Adrenal gland (tissue), 12 donors: Measurements from ENCODE around the gene GMPPA. TPM values are rescaled to one million over a fixed set of nuclear protein-coding genes. Genes with fewer than 3 reads are reported as not detected.

Source experiments
- DNase-seq, 7 donors: peaks; one replicate each; pipeline ENCODE4 v3.0.0-alpha.2; 2019 to 2020
- H3K27ac ChIP-seq, 5 donors: fragments of 200-600 bp; sonication (generic) in 4 of 5; 1 replicate in 3 of 5; 2 replicates in 2 of 5; pipeline versions ENCODE4 v1.5.1 to v1.8.0; 2016 to 2020; ENCODE audit warnings: mild to moderate bottlenecking in 1 of 5
- H3K27me3 ChIP-seq: fragments of 200-600 bp; 2 replicates; pipeline ENCODE4 v1.8.0; 2021
- H3K36me3 ChIP-seq, 2 donors: fragments of 200-600 bp; replicated peaks in 1 of 2; 1 replicate in 1 of 2; 2 replicates in 1 of 2; pipeline versions ENCODE4 v1.5.1 to v1.8.0; 2018 to 2022
- H3K4me1 ChIP-seq, 2 donors: fragments of 200-600 bp; replicated peaks in 1 of 2; 1 replicate in 1 of 2; 2 replicates in 1 of 2; pipeline versions ENCODE4 v1.5.1 to v1.8.0; 2018 to 2021
- H3K4me3 ChIP-seq, 4 donors: fragments of 200-600 bp; sonication (generic) in 3 of 4; one replicate each; pipeline ENCODE4 v1.5.1; 2016 to 2018
- H3K9me3 ChIP-seq, 3 donors: fragments of 200-600 bp; sonication (generic) in 1 of 3; replicated peaks in 1 of 3; 1 replicate in 2 of 3; 2 replicates in 1 of 3; pipeline versions ENCODE4 v1.5.1 to v1.8.0; 2016 to 2021
- CTCF ChIP-seq, 6 experiments: fragments of 450-650 bp in 4 of 6; fragments of 200-600 bp in 2 of 6; sonication (generic) in 1 of 6; IDR thresholded peaks; 1 replicate in 5 of 6; 2 replicates in 1 of 6; pipeline versions ENCODE4 v1.5.1 to v1.8.0; 2016 to 2021; ENCODE audit warnings: antibody characterized with exemption in 6 of 6, mild to moderate bottlenecking in 2 of 6, moderate library complexity in 1 of 6
- POLR2A ChIP-seq, 2 donors: fragments of 450-650 bp; IDR thresholded peaks; one replicate each; pipeline ENCODE4 v1.6.1; 2017; ENCODE audit warnings: antibody characterized with exemption in 2 of 2, mild to moderate bottlenecking in 2 of 2, moderate library complexity in 1 of 2
- WGBS, 4 donors: extraction: QIAGEN DNeasy Blood & Tissue Kit in 2 of 4; methylation state at CpG; one replicate each; pipeline versions ENCODE4 v1.1.5 to v1.1.7; 2013 to 2017; 5-methylcytosine and 5-hydroxymethylcytosine counted together
- intact Hi-C, 2 donors: fragments of 100-400 bp; cut with DNase I; formaldehyde crosslinking; loops; one replicate each; pipeline versions ENCODE4 v1.14.1 to v1.15.0; 2022 to 2023
- polyA plus RNA-seq, 3 donors: library from polyadenylated mRNA; stranded (reverse); fragments of 200-250 nt in 2 of 3; fragments of 350-450 nt in 1 of 3; fragmentation: Illumina TruSeq in 1 of 3; extraction: RNeasy Lipid Tissue Mini Kit (QIAGEN cat#74804) in 1 of 3; gene quantifications; one replicate each; pipeline ENCODE4 v1.2.3, GENCODE V29; 2013 to 2014
- total RNA-seq, 9 donors: library from RNA; depleted of rRNA in 4 of 9; stranded (reverse); fragments of >200 nt in 4 of 9; fragments of 120-200 nt in 1 of 9; fragmentation: NEBNext Ultra II Directional in 1 of 9; extraction: Animal tissue kit (Norgen Biotek cat#: 25700) in 1 of 9; gene quantifications; one replicate each; pipeline versions ENCODE4 v1.1.0 to v1.2.4, GENCODE V29; 2013 to 2023
- donor health status: healthy with polysubstance abuse.
- donor health status: Bipolar disorder and iron deficiency.
- donor health status: DM: yes; HTN: yes; CAD: no.
- donor health status: DM: no; HTN: no; CAD: no.
- donor health status: DM: no; HTN: no; CAD: no.
- donor health status: DM: yes; HTN: yes; CAD: no.

Gene GMPPA
- total and polyA plus RNA-seq, 12 donors = 23.0 to 72.2 (median 35.3) TPM

- TF ChIP-seq CTCF (IDR thresholded peaks at IDR 0.05) (no peak), POLR2A (IDR thresholded peaks at IDR 0.05) (no peak)
- Histone ChIP-seq H3K4me3 (no peak overlapping the region), H3K27ac (no peak overlapping the region), H3K4me1 (peaks cover 0 to 4% of the 10 kb centered on the region in 2 donors), H3K9me3 (no peaks in the 10 kb centered on the region), H3K27me3 (peaks cover 18% of the 10 kb centered on the region), H3K36me3 (no peaks in the 10 kb centered on the region)
- WGBS, 4 donors = 78 to 84% (median 83%) methylated on average over 4 to 8 of the region's 8 CpGs
- no peak for DNase-seq
- intact Hi-C loops = no loop called here
Measured at GRCh38 chr2:219480004-219480403, 18.7 kb upstream of the GMPPA start.

DNA sequence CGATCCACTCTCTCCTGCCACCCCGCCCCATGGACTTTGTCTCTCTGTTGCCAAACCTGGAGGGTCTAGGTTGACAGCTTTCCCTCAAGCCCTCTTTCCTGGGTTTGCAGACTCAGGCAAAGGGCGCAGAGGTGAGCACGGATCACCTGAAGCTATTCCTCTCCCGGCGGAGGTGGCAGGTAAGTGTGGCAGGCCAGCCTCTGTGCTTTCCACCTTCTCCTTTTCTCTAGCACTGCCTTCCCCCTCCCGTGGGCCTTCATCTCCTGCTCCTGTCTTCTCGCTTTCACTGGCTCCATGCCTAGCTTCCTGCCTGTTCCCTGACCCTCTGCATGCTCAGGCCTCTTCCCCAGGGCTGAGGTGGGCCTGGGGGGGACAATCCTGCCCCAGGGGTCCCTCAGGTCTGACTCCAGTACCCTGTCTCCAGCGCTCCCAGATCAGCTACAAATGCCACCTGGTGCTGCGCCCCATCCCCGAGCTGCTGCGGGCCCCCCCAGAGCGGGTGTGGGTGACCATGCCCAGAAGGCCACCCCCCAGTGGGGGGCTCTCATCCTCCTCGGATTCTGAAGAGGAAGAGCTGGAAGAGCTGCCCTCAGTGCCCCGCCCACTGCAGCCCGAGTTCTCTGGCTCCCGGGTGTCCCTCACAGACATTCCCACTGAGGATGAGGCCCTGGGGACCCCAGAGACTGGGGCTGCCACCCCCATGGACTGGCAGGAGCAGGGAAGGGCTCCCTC, 15.9 kb upstream of the GMPPA start:
- no peaks in the 10 kb centered on the region for H3K36me3 ChIP-seq
- 64 to 76% (median 71%) methylated on average over 11 to 17 of the region's 17 CpGs for WGBS, 4 donors
- H3K4me1 ChIP-seq = peaks cover 0 to 4% of the 10 kb centered on the region in 2 donors
- DNase-seq = no peak
- H3K27ac ChIP-seq = no peak overlapping the region
- no peaks in the 10 kb centered on the region for H3K9me3 ChIP-seq
- TF ChIP-seq POLR2A (IDR thresholded peaks at IDR 0.05) = no peak
- TF ChIP-seq CTCF (IDR thresholded peaks at IDR 0.05) = no peak
- H3K4me3 ChIP-seq = no peak overlapping the region
- H3K27me3 ChIP-seq = peaks cover 26% of the 10 kb centered on the region
- intact Hi-C loops = no loop called here

DNA sequence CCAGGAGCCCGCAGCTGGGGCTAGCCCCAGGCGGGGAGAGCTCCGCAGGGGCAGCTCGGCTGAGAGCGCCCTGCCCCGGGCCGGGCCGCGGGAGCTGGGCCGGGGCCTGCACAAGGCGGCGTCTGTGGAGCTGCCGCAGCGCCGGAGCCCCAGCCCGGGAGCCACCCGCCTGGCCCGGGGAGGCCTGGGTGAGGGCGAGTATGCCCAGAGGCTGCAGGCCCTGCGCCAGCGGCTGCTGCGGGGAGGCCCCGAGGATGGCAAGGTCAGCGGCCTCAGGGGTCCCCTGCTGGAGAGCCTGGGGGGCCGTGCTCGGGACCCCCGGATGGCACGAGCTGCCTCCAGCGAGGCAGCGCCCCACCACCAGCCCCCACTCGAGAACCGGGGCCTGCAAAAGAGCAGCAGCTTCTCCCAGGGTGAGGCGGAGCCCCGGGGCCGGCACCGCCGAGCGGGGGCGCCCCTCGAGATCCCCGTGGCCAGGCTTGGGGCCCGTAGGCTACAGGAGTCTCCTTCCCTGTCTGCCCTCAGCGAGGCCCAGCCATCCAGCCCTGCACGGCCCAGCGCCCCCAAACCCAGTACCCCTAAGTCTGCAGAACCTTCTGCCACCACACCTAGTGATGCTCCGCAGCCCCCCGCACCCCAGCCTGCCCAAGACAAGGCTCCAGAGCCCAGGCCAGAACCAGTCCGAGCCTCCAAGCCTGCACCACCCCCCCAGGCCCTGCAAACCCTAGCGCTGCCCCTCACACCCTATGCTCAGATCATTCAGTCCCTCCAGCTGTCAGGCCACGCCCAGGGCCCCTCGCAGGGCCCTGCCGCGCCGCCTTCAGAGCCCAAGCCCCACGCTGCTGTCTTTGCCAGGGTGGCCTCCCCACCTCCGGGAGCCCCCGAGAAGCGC, 15.0 kb upstream of the GMPPA start:
- DNase-seq = no peak
- WGBS, 4 donors = 23 to 41% (median 33%) methylated on average over 2 to 58 of the region's 58 CpGs
- Histone ChIP-seq H3K9me3 (no peaks in the 10 kb centered on the region), H3K4me1 (peaks cover 0 to 4% of the 10 kb centered on the region in 2 donors), H3K36me3 (no peaks in the 10 kb centered on the region), H3K27ac (peak overlapping the region in 1 of 5 donors; percentile 34), H3K4me3 (peak overlapping the region in 1 of 4 donors; percentile 24), H3K27me3 (peaks cover 26% of the 10 kb centered on the region)
- intact Hi-C loops = no loop called here
- TF ChIP-seq CTCF (IDR thresholded peaks at IDR 0.05) (no peak), POLR2A (IDR thresholded peaks at IDR 0.05) (no peak)
